ENCODE results near the gene BRSK2.

BRSK2 gene

GRCh38 chr11:1483445-1483961, 93.8 kb downstream of the BRSK2 start:
- DNase-seq (ENCODE audit: low read depth) = no peak

- DNase-seq (ENCODE audit: low read depth) = no peak
Measured at GRCh38 chr11:1484061-1484671, 94.4 kb downstream of the BRSK2 start.

GRCh38 chr11:1484695-1485503, 95.2 kb downstream of the BRSK2 start:
- DNase-seq (ENCODE audit: low read depth) = no peak

GRCh38 chr11:1485504-1485885, 95.8 kb downstream of the BRSK2 start:
- DNase-seq (ENCODE audit: low read depth) = no peak

GRCh38 chr11:1486054-1486825, 96.5 kb downstream of the BRSK2 start, which contains the start of gene MOB2:
Gene MOB2, minus strand, starts transcription at chr11:1486779. Its CDS starts 223 bp downstream, at chr11:1486556.
- no peak for DNase-seq (ENCODE audit: low read depth)

GRCh38 chr11:1487091-1487850, 97.5 kb downstream of the BRSK2 start:
- DNase-seq (ENCODE audit: low read depth) = no peak

GRCh38 chr11:1487851-1488574, 98.3 kb downstream of the BRSK2 start:
- DNase-seq (ENCODE audit: low read depth) = no peak

- no peak for DNase-seq (ENCODE audit: low read depth)
Measured at GRCh38 chr11:1488575-1489180, 98.9 kb downstream of the BRSK2 start.

GRCh38 chr11:1490651-1491050, 100.9 kb downstream of the BRSK2 start:
- no peak for DNase-seq (ENCODE audit: low read depth)

GRCh38 chr11:1491379-1491778, 101.6 kb downstream of the BRSK2 start:
- no peak for DNase-seq (ENCODE audit: low read depth)

- DNase-seq (ENCODE audit: low read depth) = no peak
Measured at GRCh38 chr11:1493650-1494244, 104.0 kb downstream of the BRSK2 start.

GRCh38 chr11:1494650-1495049, 104.9 kb downstream of the BRSK2 start:
- no peak for DNase-seq (ENCODE audit: low read depth)

GRCh38 chr11:1496091-1496760, 106.5 kb downstream of the BRSK2 start:
- DNase-seq (ENCODE audit: low read depth) = no peak

- no peak for DNase-seq (ENCODE audit: low read depth)
Measured at GRCh38 chr11:1496761-1497095, 107.0 kb downstream of the BRSK2 start.

GRCh38 chr11:1497600-1497999, 107.9 kb downstream of the BRSK2 start:
- DNase-seq (ENCODE audit: low read depth) = no peak

- no peak for DNase-seq (ENCODE audit: low read depth)
Measured at GRCh38 chr11:1498262-1498661, 108.5 kb downstream of the BRSK2 start.

- DNase-seq (ENCODE audit: low read depth) = no peak
Measured at GRCh38 chr11:1499261-1499890, 109.6 kb downstream of the BRSK2 start.

- DNase-seq (ENCODE audit: low read depth) = no peak
Measured at GRCh38 chr11:1499899-1500298, 110.2 kb downstream of the BRSK2 start.

Measured in GM04504 (cell line).